Astrocyte (in vitro differentiated cells and primary cell): ENCODE data around the gene PRKCB.

Experiments
- EZH2 ChIP-seq: IDR thresholded peaks from 2 replicates; pipeline ENCODE4 v1.6.1; 2012; ENCODE audit warnings: mild to moderate bottlenecking, low read length, inconsistent platforms; ENCODE audit not compliant: insufficient read depth
- TF ChIP-seq, protein P1 (sequence below): IDR thresholded peaks from 2 replicates; pipeline ENCODE4 v1.5.1; 2011; ENCODE audit warnings: low read depth, mild to moderate bottlenecking, inconsistent platforms, low read length, moderate library complexity; ENCODE audit not compliant: insufficient read depth

DNA sequence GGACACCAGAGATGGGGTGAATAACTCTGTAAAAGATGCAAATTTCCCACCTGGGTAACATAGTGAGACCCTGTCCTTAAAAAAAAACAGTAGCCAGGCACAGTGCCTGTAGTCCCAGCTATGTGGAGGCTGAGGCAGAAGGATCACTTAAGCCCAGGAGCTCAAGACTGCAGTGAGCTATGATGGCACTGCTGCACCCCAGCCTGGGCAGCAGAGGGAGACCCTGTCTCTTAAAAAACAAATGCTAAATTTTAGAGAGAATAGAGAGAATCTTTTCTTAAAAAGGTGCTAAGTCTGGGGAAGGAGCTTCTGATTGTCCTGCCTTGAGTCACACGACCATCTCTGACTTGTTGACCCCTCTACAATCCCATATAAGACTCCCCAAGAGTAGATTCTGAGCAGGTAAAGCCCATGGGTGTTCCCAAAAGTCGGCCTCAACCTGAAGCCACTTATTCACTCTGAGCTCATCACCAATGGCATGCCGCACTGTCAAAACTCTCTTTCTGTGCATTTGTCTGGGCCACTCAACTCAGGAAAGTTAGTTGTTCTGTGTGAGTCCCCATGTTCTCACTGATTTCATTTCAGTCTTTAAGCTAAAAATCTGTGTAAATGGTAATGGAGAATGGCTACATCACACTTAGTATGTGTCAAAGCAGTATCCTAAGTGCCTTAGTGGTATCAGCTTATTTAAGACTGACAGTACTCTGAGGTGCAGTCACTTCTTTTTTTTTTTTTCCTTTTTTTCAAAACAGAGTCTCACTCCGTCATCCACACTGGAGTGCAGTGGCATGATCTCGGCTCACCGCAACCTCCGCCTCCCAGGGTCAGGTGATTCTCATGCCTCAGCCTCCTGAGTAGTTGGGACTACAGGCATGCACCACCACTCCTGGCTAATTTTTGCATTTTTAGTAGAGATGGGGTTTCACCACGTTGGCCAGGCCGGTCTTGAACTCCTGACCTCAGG is 41.6 kb downstream of the PRKCB start:
- no peak for TF ChIP-seq EZH2
- TF ChIP-seq, protein P1, sequence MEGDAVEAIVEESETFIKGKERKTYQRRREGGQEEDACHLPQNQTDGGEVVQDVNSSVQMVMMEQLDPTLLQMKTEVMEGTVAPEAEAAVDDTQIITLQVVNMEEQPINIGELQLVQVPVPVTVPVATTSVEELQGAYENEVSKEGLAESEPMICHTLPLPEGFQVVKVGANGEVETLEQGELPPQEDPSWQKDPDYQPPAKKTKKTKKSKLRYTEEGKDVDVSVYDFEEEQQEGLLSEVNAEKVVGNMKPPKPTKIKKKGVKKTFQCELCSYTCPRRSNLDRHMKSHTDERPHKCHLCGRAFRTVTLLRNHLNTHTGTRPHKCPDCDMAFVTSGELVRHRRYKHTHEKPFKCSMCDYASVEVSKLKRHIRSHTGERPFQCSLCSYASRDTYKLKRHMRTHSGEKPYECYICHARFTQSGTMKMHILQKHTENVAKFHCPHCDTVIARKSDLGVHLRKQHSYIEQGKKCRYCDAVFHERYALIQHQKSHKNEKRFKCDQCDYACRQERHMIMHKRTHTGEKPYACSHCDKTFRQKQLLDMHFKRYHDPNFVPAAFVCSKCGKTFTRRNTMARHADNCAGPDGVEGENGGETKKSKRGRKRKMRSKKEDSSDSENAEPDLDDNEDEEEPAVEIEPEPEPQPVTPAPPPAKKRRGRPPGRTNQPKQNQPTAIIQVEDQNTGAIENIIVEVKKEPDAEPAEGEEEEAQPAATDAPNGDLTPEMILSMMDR, result no peak
